ENCODE results near the gene GPANK1. TPM values are rescaled to one million over a fixed set of nuclear protein-coding genes. Genes with fewer than 3 reads are reported as not detected.

The GPANK1 gene
- total RNA-seq, 2 donors from 2014 or later = 15.0 to 19.2 TPM

GRCh38 chr6:31665501-31666336 is 922 bp upstream of the GPANK1 start, which contains the start of gene CSNK2B:
TSS of gene CSNK2B (plus strand) at chr6:31666080. CDS start at chr6:31666832, 752 bp downstream.
- H3K27me3 ChIP-seq (replicated peaks; ENCODE audit: insufficient read depth) = no peaks in the 10 kb centered on the region
- peak within 1 kb of the TSS; percentile 95 to 97 for H3K27ac ChIP-seq
- peak within 1 kb of the TSS; percentile 98 for H3K4me3 ChIP-seq
- no peak for TF ChIP-seq CTCF (IDR thresholded peaks at IDR 0.05)
- H3K4me1 ChIP-seq (ENCODE audit: control insufficient read depth in 1 of 2, low read depth in 2 of 2) = peaks cover 19 to 56% of the 10 kb centered on the region in 2 donors
- peak; percentile 84 for ATAC-seq (ENCODE audit: insufficient number of reproducible peaks, low FRiP score, low read depth)
- peaks cover 36% of the 10 kb centered on the region for H3K36me3 ChIP-seq
- DNase-seq (ENCODE audit: low spot score) = peak; percentile 96
- no peaks in the 10 kb centered on the region for H3K9me3 ChIP-seq

GRCh38 chr6:31663961-31664789 is 622 bp downstream of the GPANK1 start:
- ATAC-seq (ENCODE audit: insufficient number of reproducible peaks, low FRiP score, low read depth) (no peak), DNase-seq (ENCODE audit: low spot score) (no peak)
- H3K4me3 ChIP-seq = peak overlapping the region; percentile 98
- H3K4me1 ChIP-seq (ENCODE audit: control insufficient read depth in 1 of 2, low read depth in 2 of 2) = peaks cover 25 to 65% of the 10 kb centered on the region in 2 donors
- TF ChIP-seq CTCF (IDR thresholded peaks at IDR 0.05) = no peak
- H3K36me3 ChIP-seq = peaks cover 21% of the 10 kb centered on the region
- H3K27ac ChIP-seq = peak overlapping the region; percentile 95 to 97
- H3K9me3 ChIP-seq = no peaks in the 10 kb centered on the region
- H3K27me3 ChIP-seq (replicated peaks; ENCODE audit: insufficient read depth) = no peaks in the 10 kb centered on the region

GRCh38 chr6:31663126-31663960 is 1.5 kb downstream of the GPANK1 start:
- H3K27me3 ChIP-seq (replicated peaks; ENCODE audit: insufficient read depth) = no peaks in the 10 kb centered on the region
- H3K4me3 ChIP-seq = peak overlapping the region; percentile 98
- TF ChIP-seq CTCF (IDR thresholded peaks at IDR 0.05) = no peak
- DNase-seq (ENCODE audit: low spot score) = no peak
- peaks cover 33 to 70% of the 10 kb centered on the region in 2 donors for H3K4me1 ChIP-seq (ENCODE audit: control insufficient read depth in 1 of 2, low read depth in 2 of 2)
- H3K9me3 ChIP-seq = no peaks in the 10 kb centered on the region
- peaks cover 12% of the 10 kb centered on the region for H3K36me3 ChIP-seq
- ATAC-seq (ENCODE audit: insufficient number of reproducible peaks, low FRiP score, low read depth) = no peak
- peak overlapping the region; percentile 95 to 97 for H3K27ac ChIP-seq

- no peak for TF ChIP-seq CTCF (IDR thresholded peaks at IDR 0.05)
- Histone ChIP-seq H3K27ac (peak overlapping the region in 1 of 2 donors; percentile 4), H3K4me3 (no peak overlapping the region), H3K9me3 (no peaks in the 10 kb centered on the region), H3K27me3 (replicated peaks; ENCODE audit: insufficient read depth) (no peaks in the 10 kb centered on the region), H3K4me1 (ENCODE audit: control insufficient read depth in 1 of 2, low read depth in 2 of 2) (peaks cover 32 to 68% of the 10 kb centered on the region in 2 donors), H3K36me3 (peaks cover 1% of the 10 kb centered on the region)
- DNase-seq (ENCODE audit: low spot score) (no peak), ATAC-seq (ENCODE audit: insufficient number of reproducible peaks, low FRiP score, low read depth) (no peak)
These were observed 2.6 kb downstream of the GPANK1 start for GRCh38 chr6:31662124-31662723.

Data from thoracic aorta (tissue), 2 donors.